SK-N-MC (cell line): Measurements from ENCODE around the gene LYRM7.

Experiments used
- EZH2 ChIP-seq: fragments of 200-600 bp; sonication (generic); IDR thresholded peaks from one replicate; pipeline ENCODE4 v1.6.1; 2017; ENCODE audit warnings: antibody characterized with exemption
- FOXP2 ChIP-seq: optimal IDR thresholded peaks from 2 replicates; pipeline ENCODE3; 2011; ENCODE audit warnings: mild to moderate bottlenecking, moderate library complexity; ENCODE audit not compliant: insufficient read depth; ENCODE audit errors: extremely low read length, control extremely low read depth
- POLR2AphosphoS5 ChIP-seq: IDR thresholded peaks from 2 replicates; pipeline ENCODE4 v1.6.1; 2012; ENCODE audit warnings: mild to moderate bottlenecking, low read depth, low read length, borderline replicate concordance

DNA sequence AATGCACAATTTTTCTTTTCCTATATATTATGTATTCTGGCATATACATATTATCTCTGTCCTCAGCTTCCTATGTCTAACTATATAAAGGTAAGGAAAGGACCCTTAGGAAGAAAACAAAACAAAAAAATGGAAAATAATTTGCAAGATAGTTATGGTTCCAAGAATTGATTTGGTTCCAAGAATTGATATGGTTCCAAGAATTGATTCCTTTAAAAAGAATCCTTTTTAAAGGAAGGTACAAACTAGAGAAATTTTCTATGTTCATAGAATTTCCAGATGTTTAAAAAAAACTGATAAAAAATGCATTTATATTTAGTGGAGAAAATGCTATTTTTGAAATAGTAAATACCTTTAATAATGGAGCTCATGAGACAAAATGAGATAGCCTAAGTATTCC, 12.1 kb downstream of the LYRM7 start:
- TF ChIP-seq POLR2AphosphoS5 = no peak
- no peak for TF ChIP-seq EZH2
- TF ChIP-seq FOXP2 = no peak
